Liver (tissue), 9 donors: ENCODE measurements around the gene CD79A. TPM values are rescaled to one million over a fixed set of nuclear protein-coding genes. Genes with fewer than 3 reads are reported as not detected.

Source experiments
- DNase-seq: peaks from one replicate; pipeline ENCODE4 v3.0.0-alpha.2; 2017; ENCODE audit warnings: low spot score
- H3K27ac ChIP-seq, 2 donors: one replicate each; pipeline ENCODE4 v1.7.0; 2013; ENCODE audit warnings: inconsistent platforms in 2 of 2, low read length in 2 of 2, control low read depth in 1 of 2, low read depth in 1 of 2, mild to moderate bottlenecking in 1 of 2
- H3K27me3 ChIP-seq, 4 donors: one replicate each; pipeline versions ENCODE4 v1.6.1 to v1.7.0; 2013; ENCODE audit warnings: low read length in 3 of 4, inconsistent platforms in 1 of 4, mild to moderate bottlenecking in 1 of 4, moderate library complexity in 1 of 4; ENCODE audit not compliant: control insufficient read depth in 4 of 4, insufficient read depth in 4 of 4
- H3K36me3 ChIP-seq, 4 donors: one replicate each; pipeline versions ENCODE4 v1.6.1 to v1.7.0; 2013; ENCODE audit warnings: low read length in 3 of 4, mild to moderate bottlenecking in 3 of 4, low read depth in 1 of 4, moderate library complexity in 1 of 4; ENCODE audit not compliant: control insufficient read depth in 4 of 4, insufficient read depth in 3 of 4
- H3K4me1 ChIP-seq, 4 donors: one replicate each; pipeline versions ENCODE4 v1.6.1 to v1.7.0; 2013; ENCODE audit warnings: low read length in 3 of 4, mild to moderate bottlenecking in 3 of 4, moderate library complexity in 1 of 4; ENCODE audit not compliant: control insufficient read depth in 4 of 4, insufficient read depth in 4 of 4
- H3K4me3 ChIP-seq, 3 donors: one replicate each; pipeline versions ENCODE4 v1.6.1 to v1.7.0; 2013; ENCODE audit warnings: low read length in 3 of 3, control low read depth in 1 of 3, low read depth in 1 of 3, mild to moderate bottlenecking in 1 of 3
- H3K9ac ChIP-seq, 2 donors: one replicate each; pipeline ENCODE4 v1.7.0; 2013; ENCODE audit warnings: low read length in 2 of 2, mild to moderate bottlenecking in 2 of 2, moderate library complexity in 2 of 2, control low read depth in 1 of 2, low read depth in 1 of 2
- H3K9me3 ChIP-seq, 4 donors: one replicate each; pipeline versions ENCODE4 v1.6.1 to v1.7.0; 2013; ENCODE audit warnings: low read length in 3 of 4; ENCODE audit not compliant: control insufficient read depth in 4 of 4
- CTCF ChIP-seq: fragments of 150-350 bp; IDR thresholded peaks from 2 replicates; pipeline ENCODE4 v1.5.1; 2017; ENCODE audit warnings: improper control_type of control experiment, low read depth, low read length; ENCODE audit not compliant: missing input control
- EGR1 ChIP-seq, 2 donors: IDR thresholded peaks; 2 replicates each; pipeline ENCODE4 v1.6.1; 2016 to 2018; ENCODE audit warnings: antibody characterized with exemption in 2 of 2, low read depth in 2 of 2
- FOXA1 ChIP-seq: IDR thresholded peaks from 2 replicates; pipeline ENCODE4 v1.6.1; 2016; ENCODE audit warnings: antibody characterized with exemption
- FOXA2 ChIP-seq: IDR thresholded peaks from 2 replicates; pipeline ENCODE4 v1.6.1; 2016; ENCODE audit warnings: antibody characterized with exemption
- GABPA ChIP-seq, 2 donors: IDR thresholded peaks in 1 of 2; conservative IDR thresholded peaks in 1 of 2; 2 replicates each; pipeline ENCODE4 v1.6.1; 2016; ENCODE audit warnings: antibody characterized with exemption in 2 of 2, mild to moderate bottlenecking in 1 of 2, moderate library complexity in 1 of 2
- HNF4A ChIP-seq, 2 donors: conservative IDR thresholded peaks; 2 replicates each; pipeline ENCODE4 v1.6.1; 2016; ENCODE audit warnings: antibody characterized with exemption in 2 of 2, mild to moderate bottlenecking in 2 of 2
- HNF4G ChIP-seq: IDR thresholded peaks from 2 replicates; pipeline ENCODE4 v1.6.1; 2016; ENCODE audit warnings: antibody characterized with exemption
- NR2F2 ChIP-seq: IDR thresholded peaks from 2 replicates; pipeline ENCODE4 v1.6.1; 2016; ENCODE audit warnings: antibody characterized with exemption
- REST ChIP-seq: IDR thresholded peaks from 2 replicates; pipeline ENCODE4 v1.6.1; 2016; ENCODE audit warnings: antibody characterized with exemption, mild to moderate bottlenecking
- SP1 ChIP-seq: IDR thresholded peaks from 2 replicates; pipeline ENCODE4 v1.6.1; 2018; ENCODE audit warnings: antibody characterized with exemption, mild to moderate bottlenecking
- YY1 ChIP-seq: IDR thresholded peaks from 2 replicates; pipeline ENCODE4 v1.6.1; 2016; ENCODE audit warnings: antibody characterized with exemption, mild to moderate bottlenecking
- ZBTB33 ChIP-seq: IDR thresholded peaks from 2 replicates; pipeline ENCODE4 v1.6.1; 2016; ENCODE audit warnings: antibody characterized with exemption
- WGBS: extraction: QIAGEN DNeasy Blood & Tissue Kit; methylation state at CpG from one replicate; pipeline ENCODE4 v1.1.7; 2013; 5-methylcytosine and 5-hydroxymethylcytosine counted together
- polyA plus RNA-seq, 2 donors: library from polyadenylated mRNA; stranded (reverse) in 1 of 2; unstranded in 1 of 2; fragments of 200-250 nt in 1 of 2; fragments of >200 nt in 1 of 2; fragmentation: Nextera tagmentation in 1 of 2; extraction: Ambion mirVana in 1 of 2; gene quantifications; one replicate each; pipeline versions ENCODE4 v1.2.1 to v1.2.3, GENCODE V29; 2013 to 2015
- total RNA-seq, 2 donors: library from RNA; depleted of rRNA; stranded (reverse); fragments of >200 nt; gene quantifications; one replicate each; pipeline ENCODE4 v1.2.3, GENCODE V29; 2014
- donor health status: healthy.
- donor health status: healthy.
- donor health status: healthy.
- donor health status: healthy.
- donor health status: healthy.

CD79A gene
- total and polyA plus RNA-seq, 4 donors: 0.43 to 5.0 (median 2.0) TPM

GRCh38 chr19:41926763-41927496 lies 49.9 kb downstream of the CD79A start (continued):
- TF ChIP-seq HNF4A (conservative IDR thresholded peaks at IDR 0.05): no peak
- TF ChIP-seq FOXA1: no peak
- no peak for TF ChIP-seq FOXA2
- TF ChIP-seq SP1: no peak
- no peak for TF ChIP-seq GABPA (IDR thresholded peaks at IDR 0.05 in 1 of 2, conservative IDR thresholded peaks at IDR 0.05 in 1 of 2)

GRCh38 chr19:41927497-41928192 lies 50.6 kb downstream of the CD79A start:
- Histone ChIP-seq H3K36me3 (no peaks in the 10 kb centered on the region), H3K27ac (no peak overlapping the region), H3K4me3 (peak overlapping the region in 1 of 3 donors; percentile 39), H3K9ac (no peak overlapping the region), H3K27me3 (peaks cover 0 to 20% (median 10%) of the 10 kb centered on the region in 4 donors), H3K9me3 (no peaks in the 10 kb centered on the region), H3K4me1 (peaks cover 6 to 11% (median 8%) of the 10 kb centered on the region in 4 donors)
- DNase-seq: no peak
- 6% methylated on average over 43 of the region's 43 CpGs for WGBS
- no peak for TF ChIP-seq EGR1 (IDR thresholded peaks at IDR 0.05; ENCODE audit: low read depth in 2 of 2)
- no peak for TF ChIP-seq ZBTB33

GRCh38 chr19:41928221-41928683 lies 51.2 kb downstream of the CD79A start, which contains the start of gene ERFL:
Gene ERFL, minus strand, starts transcription at chr19:41928449. Its CDS starts 15,530 bp downstream, at chr19:41912919.
- no peak within 1 kb of the TSS for H3K9ac ChIP-seq

More at GRCh38 chr19:41928221-41928683, 51.2 kb downstream of the CD79A start, which contains the start of gene ERFL:
- H3K9me3 ChIP-seq: no peaks in the 10 kb centered on the region
- no peak for TF ChIP-seq CTCF
- no peak for TF ChIP-seq GABPA (IDR thresholded peaks at IDR 0.05 in 1 of 2, conservative IDR thresholded peaks at IDR 0.05 in 1 of 2)
- no peak for TF ChIP-seq SP1
- no peak for TF ChIP-seq YY1
- no peak for TF ChIP-seq FOXA2
- TF ChIP-seq REST: no peak
- no peak for TF ChIP-seq NR2F2
- TF ChIP-seq HNF4A (conservative IDR thresholded peaks at IDR 0.05): no peak
- TF ChIP-seq FOXA1: no peak
- no peak for TF ChIP-seq EGR1 (IDR thresholded peaks at IDR 0.05; ENCODE audit: low read depth in 2 of 2)
- no peak for TF ChIP-seq HNF4G
- no peaks in the 10 kb centered on the region for H3K36me3 ChIP-seq
- DNase-seq: no peak
- peak within 1 kb of the TSS in 2 of 3 donors; percentile 37 to 39 for H3K4me3 ChIP-seq
- 2% methylated on average over 48 of the region's 49 CpGs for WGBS
- H3K4me1 ChIP-seq: peaks cover 6 to 11% (median 8%) of the 10 kb centered on the region in 4 donors
- H3K27ac ChIP-seq: no peak within 1 kb of the TSS
- H3K27me3 ChIP-seq: peaks cover 0 to 16% (median 10%) of the 10 kb centered on the region in 4 donors
